T-helper 2 cell treated with Interferon-gamma antibody and Interleukin-4, amounts not matched to agents 5 μg/mL and 100 μg/mL, for 36 hours (primary cell): ENCODE data around the gene SORL1.
"Not testable (repeated sequence)": the region's sequence is repeated elsewhere in the genome, so short reads cannot be mapped to it uniquely, and the experiment has no call there.

Experiments
- DNase-seq: peaks from one replicate; pipeline ENCODE4 v3.0.0; 2021; ENCODE audit warnings: low spot score
- H3K27ac Mint-ChIP-seq: one replicate; pipeline ENCODE4 v1.8.0; 2021; ENCODE audit warnings: mild to moderate bottlenecking, mixed read lengths
- H3K27me3 Mint-ChIP-seq: one replicate; pipeline ENCODE4 v1.8.0; 2021; ENCODE audit warnings: low read depth, mixed read lengths
- H3K36me3 Mint-ChIP-seq: one replicate; pipeline ENCODE4 v1.8.0; 2021; ENCODE audit warnings: low read depth, mixed read lengths
- H3K4me1 Mint-ChIP-seq: one replicate; pipeline ENCODE4 v1.8.0; 2021; ENCODE audit warnings: low read depth, mixed read lengths
- H3K4me3 Mint-ChIP-seq: one replicate; pipeline ENCODE4 v1.8.0; 2022; ENCODE audit warnings: mild to moderate bottlenecking, moderate library complexity, mixed read lengths
- H3K9me3 Mint-ChIP-seq: one replicate; pipeline ENCODE4 v1.8.0; 2021; ENCODE audit warnings: mixed read lengths

SORL1 gene

GRCh38 chr11:121626507-121626875 is 174.4 kb downstream of the SORL1 start:
- H3K4me3 Mint-ChIP-seq: no peak overlapping the region
- H3K36me3 Mint-ChIP-seq: peaks cover 53% of the 10 kb centered on the region
- H3K27me3 Mint-ChIP-seq: no peaks in the 10 kb centered on the region
- no peaks in the 10 kb centered on the region for H3K9me3 Mint-ChIP-seq
- H3K4me1 Mint-ChIP-seq: no peaks in the 10 kb centered on the region
- no peak for DNase-seq
- no peak overlapping the region for H3K27ac Mint-ChIP-seq

- Mint-ChIP-seq H3K27me3 (no peaks in the 10 kb centered on the region), H3K4me1 (no peaks in the 10 kb centered on the region), H3K27ac (no peak overlapping the region), H3K36me3 (peaks cover 49% of the 10 kb centered on the region), H3K4me3 (no peak overlapping the region), H3K9me3 (no peaks in the 10 kb centered on the region)
- no peak for DNase-seq
Observed at GRCh38 chr11:121626980-121627379, 174.9 kb downstream of the SORL1 start.

GRCh38 chr11:121630041-121630440 is 177.9 kb downstream of the SORL1 start:
- H3K4me1 Mint-ChIP-seq: no peaks in the 10 kb centered on the region
- H3K27ac Mint-ChIP-seq: no peak overlapping the region
- H3K4me3 Mint-ChIP-seq: no peak overlapping the region
- DNase-seq: no peak
- peaks cover 37% of the 10 kb centered on the region for H3K36me3 Mint-ChIP-seq
- no peaks in the 10 kb centered on the region for H3K9me3 Mint-ChIP-seq
- no peaks in the 10 kb centered on the region for H3K27me3 Mint-ChIP-seq

- peaks cover 29% of the 10 kb centered on the region for H3K36me3 Mint-ChIP-seq
- H3K9me3 Mint-ChIP-seq: no peaks in the 10 kb centered on the region
- no peak overlapping the region for H3K4me3 Mint-ChIP-seq
- no peaks in the 10 kb centered on the region for H3K4me1 Mint-ChIP-seq
- H3K27ac Mint-ChIP-seq: no peak overlapping the region
- DNase-seq: no peak
- no peaks in the 10 kb centered on the region for H3K27me3 Mint-ChIP-seq
Observed at GRCh38 chr11:121631456-121631855, 179.3 kb downstream of the SORL1 start.

GRCh38 chr11:121634273-121634672 is 182.2 kb downstream of the SORL1 start:
- H3K36me3 Mint-ChIP-seq: peaks cover 16% of the 10 kb centered on the region
- H3K27me3 Mint-ChIP-seq: no peaks in the 10 kb centered on the region
- H3K9me3 Mint-ChIP-seq: no peaks in the 10 kb centered on the region
- no peak overlapping the region for H3K27ac Mint-ChIP-seq
- no peak for DNase-seq
- H3K4me1 Mint-ChIP-seq: no peaks in the 10 kb centered on the region
- no peak overlapping the region for H3K4me3 Mint-ChIP-seq

GRCh38 chr11:121634889-121635288 is 182.8 kb downstream of the SORL1 start:
- Mint-ChIP-seq H3K9me3 (no peaks in the 10 kb centered on the region), H3K4me3 (no peak overlapping the region), H3K27me3 (no peaks in the 10 kb centered on the region), H3K4me1 (no peaks in the 10 kb centered on the region), H3K36me3 (peaks cover 13% of the 10 kb centered on the region), H3K27ac (no peak overlapping the region)
- no peak for DNase-seq

GRCh38 chr11:121636081-121636799 is 184.1 kb downstream of the SORL1 start:
- Mint-ChIP-seq H3K27ac (no peak overlapping the region), H3K4me1 (no peaks in the 10 kb centered on the region), H3K27me3 (no peaks in the 10 kb centered on the region), H3K36me3 (peaks cover 5% of the 10 kb centered on the region), H3K4me3 (no peak overlapping the region), H3K9me3 (no peaks in the 10 kb centered on the region)
- no peak for DNase-seq

GRCh38 chr11:121636800-121637176 is 184.7 kb downstream of the SORL1 start:
- Mint-ChIP-seq H3K27me3 (no peaks in the 10 kb centered on the region), H3K4me1 (no peaks in the 10 kb centered on the region), H3K27ac (no peak overlapping the region), H3K36me3 (peaks cover 5% of the 10 kb centered on the region), H3K4me3 (no peak overlapping the region), H3K9me3 (no peaks in the 10 kb centered on the region)
- no peak for DNase-seq

- not testable (repeated sequence) for H3K27me3 Mint-ChIP-seq, H3K36me3 Mint-ChIP-seq, DNase-seq, H3K27ac Mint-ChIP-seq, H3K4me1 Mint-ChIP-seq, H3K4me3 Mint-ChIP-seq, H3K9me3 Mint-ChIP-seq
Observed at GRCh38 chr11:121637587-121637986, 185.5 kb downstream of the SORL1 start.

GRCh38 chr11:121643479-121644186 is 191.5 kb downstream of the SORL1 start:
- Mint-ChIP-seq H3K27me3 (no peaks in the 10 kb centered on the region), H3K9me3 (no peaks in the 10 kb centered on the region), H3K4me3 (no peak overlapping the region), H3K36me3 (no peaks in the 10 kb centered on the region), H3K4me1 (peaks cover 4% of the 10 kb centered on the region), H3K27ac (no peak overlapping the region)
- DNase-seq: no peak

GRCh38 chr11:121644187-121644512 is 192.0 kb downstream of the SORL1 start:
- no peak overlapping the region for H3K27ac Mint-ChIP-seq
- DNase-seq: no peak

GRCh38 chr11:121645001-121645400 is 192.9 kb downstream of the SORL1 start:
- Mint-ChIP-seq H3K27ac (no peak overlapping the region), H3K4me1 (peaks cover 11% of the 10 kb centered on the region), H3K9me3 (no peaks in the 10 kb centered on the region), H3K36me3 (no peaks in the 10 kb centered on the region), H3K27me3 (no peaks in the 10 kb centered on the region), H3K4me3 (no peak overlapping the region)
- DNase-seq: no peak

More at GRCh38 chr11:121644187-121644512, 192.0 kb downstream of the SORL1 start:
- Mint-ChIP-seq H3K9me3 (no peaks in the 10 kb centered on the region), H3K27me3 (no peaks in the 10 kb centered on the region), H3K4me1 (peaks cover 4% of the 10 kb centered on the region), H3K4me3 (no peak overlapping the region), H3K36me3 (no peaks in the 10 kb centered on the region)

GRCh38 chr11:121645596-121645995 is 193.5 kb downstream of the SORL1 start:
- no peaks in the 10 kb centered on the region for H3K9me3 Mint-ChIP-seq
- peaks cover under 1% of the 10 kb centered on the region for H3K36me3 Mint-ChIP-seq
- peaks cover 16% of the 10 kb centered on the region for H3K4me1 Mint-ChIP-seq
- no peak overlapping the region for H3K27ac Mint-ChIP-seq
- no peaks in the 10 kb centered on the region for H3K27me3 Mint-ChIP-seq
- DNase-seq: no peak
- no peak overlapping the region for H3K4me3 Mint-ChIP-seq

- no peak overlapping the region for H3K4me3 Mint-ChIP-seq
- peaks cover 16% of the 10 kb centered on the region for H3K27me3 Mint-ChIP-seq
Observed at GRCh38 chr11:121648306-121648705, 196.2 kb downstream of the SORL1 start.

GRCh38 chr11:121649798-121650197 is 197.7 kb downstream of the SORL1 start:
- DNase-seq: no peak
- Mint-ChIP-seq H3K4me1 (peaks cover 24% of the 10 kb centered on the region), H3K4me3 (peak overlapping the region; percentile 17), H3K36me3 (peaks cover 1% of the 10 kb centered on the region), H3K27ac (peak overlapping the region; percentile 27), H3K9me3 (no peaks in the 10 kb centered on the region), H3K27me3 (peaks cover 26% of the 10 kb centered on the region)

More at GRCh38 chr11:121648306-121648705, 196.2 kb downstream of the SORL1 start:
- Mint-ChIP-seq H3K4me1 (peaks cover 24% of the 10 kb centered on the region), H3K9me3 (no peaks in the 10 kb centered on the region), H3K27ac (no peak overlapping the region), H3K36me3 (peaks cover 1% of the 10 kb centered on the region)
- no peak for DNase-seq
